ENCODE results near the gene TAP2. TPM values are rescaled to one million over a fixed set of nuclear protein-coding genes. Genes with fewer than 3 reads are reported as not detected.

The TAP2 gene
- total and polyA plus RNA-seq, 2 of the 13 experiments (the other 11 are each of a cell fraction or from before 2014, with no cell fraction given), result 10.3 to 17.6 TPM

- TF ChIP-seq ZNF878 (CRISPR knock-in tag; IDR thresholded peaks at IDR 0.05) (no peak; the same call in 1 of the 2 replicates), HNRNPL (IDR thresholded peaks at IDR 0.05; ENCODE audit: low read depth, low read length) (peak; percentile 92), NPAS2 (CRISPR knock-in tag; IDR thresholded peaks at IDR 0.05; ENCODE audit: borderline replicate concordance) (no peak), ZNF138 (CRISPR knock-in tag; IDR thresholded peaks at IDR 0.05; ENCODE audit: low read depth) (0 out of 2 replicates have a peak, but pooled peaks have one; percentile 65), PHF5A (CRISPR knock-in tag; IDR thresholded peaks at IDR 0.05; ENCODE audit: low read depth, unreplicated experiment) (peak; percentile 88), KAT8 (CRISPR knock-in tag; IDR thresholded peaks at IDR 0.05) (peak; percentile 83), BRCA1 (CRISPR knock-in tag; IDR thresholded peaks at IDR 0.05) (0 out of 2 replicates have a peak, but pooled peaks have one; percentile 37), CENPT (CRISPR knock-in tag; IDR thresholded peaks at IDR 0.05; ENCODE audit: low read depth) (no peak), AGO2 (optimal IDR thresholded peaks at IDR 0.05; ENCODE audit: low read depth, low read length) (peak; percentile 64), HOXA9 (CRISPR knock-in tag; IDR thresholded peaks at IDR 0.05; ENCODE audit: borderline replicate concordance) (0 out of 2 replicates have a peak, but pooled peaks have one; percentile 11), ZNF569 (CRISPR knock-in tag; IDR thresholded peaks at IDR 0.05; ENCODE audit: borderline replicate concordance) (peak; percentile 43; the same call in 1 of the 2 replicates), DNMT1 (CRISPR knock-in tag; IDR thresholded peaks at IDR 0.05) (no peak), ZNF121 (CRISPR knock-in tag; IDR thresholded peaks at IDR 0.05) (peak; percentile 71), MAFK (conservative IDR thresholded peaks at IDR 0.05 in 1 of 2, IDR thresholded peaks at IDR 0.05 in 1 of 2; ENCODE audit: low read length in 2 of 2) (no peak), ZFP62 (CRISPR knock-in tag; IDR thresholded peaks at IDR 0.05) (no peak), GLMP (CRISPR knock-in tag; IDR thresholded peaks at IDR 0.05; ENCODE audit: borderline replicate concordance) (no peak), ZNF720 (CRISPR knock-in tag; IDR thresholded peaks at IDR 0.05) (no peak), PTBP1 (IDR thresholded peaks at IDR 0.05; ENCODE audit: low read depth, low read length, poor library complexity, severe bottlenecking) (no peak), BRD4 (CRISPR knock-in tag; IDR thresholded peaks at IDR 0.05) (peak; percentile 51), ZMAT5 (CRISPR knock-in tag; IDR thresholded peaks at IDR 0.05; ENCODE audit: borderline replicate concordance, low read depth) (no peak), ARID4A (CRISPR knock-in tag; IDR thresholded peaks at IDR 0.05; ENCODE audit: borderline replicate concordance) (peak; percentile 79; the same call in 1 of the 2 replicates), ZSCAN9 (CRISPR knock-in tag; IDR thresholded peaks at IDR 0.05; ENCODE audit: borderline replicate concordance) (peak; percentile 29)
These were observed 15.2 kb upstream of the TAP2 start, which contains the start of the genes PSMB9 and TAP1 (continued) for GRCh38 chr6:32853541-32854375.
